Adrenal gland (tissue), 5 donors: Measurements from ENCODE around the gene PXMP2.

Source experiments
- CTCF ChIP-seq, 6 experiments: fragments of 450-650 bp in 4 of 6; fragments of 200-600 bp in 2 of 6; sonication (generic) in 1 of 6; IDR thresholded peaks; 1 replicate in 5 of 6; 2 replicates in 1 of 6; pipeline versions ENCODE4 v1.5.1 to v1.8.0; 2016 to 2021; ENCODE audit warnings: antibody characterized with exemption in 6 of 6, mild to moderate bottlenecking in 2 of 6, moderate library complexity in 1 of 6
- POLR2A ChIP-seq, 2 donors: fragments of 450-650 bp; IDR thresholded peaks; one replicate each; pipeline ENCODE4 v1.6.1; 2017; ENCODE audit warnings: antibody characterized with exemption in 2 of 2, mild to moderate bottlenecking in 2 of 2, moderate library complexity in 1 of 2
- donor health status: DM: no; HTN: no; CAD: no.

- TF ChIP-seq CTCF (IDR thresholded peaks at IDR 0.05) (no peak), POLR2A (IDR thresholded peaks at IDR 0.05) (no peak)
Measured at GRCh38 chr12:132690112-132690511, 2.7 kb downstream of the PXMP2 start.
